SK-N-MC (cell line): ENCODE measurements around the gene SKOR1.

Experiments used
- DNase-seq: peaks from one replicate; pipeline ENCODE4 v3.0.0-alpha.2; 2011; ENCODE audit warnings: low read depth, low spot score
- H3K27ac ChIP-seq: fragments of 200-600 bp; sonication (generic); 2 replicates; pipeline ENCODE4 v1.5.1; 2016; ENCODE audit warnings: mixed run types
- H3K36me3 ChIP-seq: fragments of 200-600 bp; sonication (generic); 2 replicates; pipeline ENCODE4 v1.6.1; 2017; ENCODE audit warnings: antibody characterized with exemption, low read length, mixed read lengths; ENCODE audit not compliant: insufficient read depth
- H3K4me3 ChIP-seq: fragments of 200-600 bp; sonication (generic); 2 replicates; pipeline ENCODE4 v1.5.1; 2016
- H3K9ac ChIP-seq: fragments of 200-600 bp; sonication (generic); 2 replicates; pipeline ENCODE4 v1.8.0; 2017; ENCODE audit warnings: mixed run types, mixed read lengths; ENCODE audit not compliant: insufficient read length
- H3K9me3 ChIP-seq: fragments of 200-600 bp; sonication (generic); 2 replicates; pipeline ENCODE4 v1.6.1; 2017; ENCODE audit warnings: low read depth, mild to moderate bottlenecking, antibody characterized with exemption, low read length, moderate library complexity, mixed read lengths
- EZH2 ChIP-seq: fragments of 200-600 bp; sonication (generic); IDR thresholded peaks from one replicate; pipeline ENCODE4 v1.6.1; 2017; ENCODE audit warnings: antibody characterized with exemption
- FOXP2 ChIP-seq: optimal IDR thresholded peaks from 2 replicates; pipeline ENCODE3; 2011; ENCODE audit warnings: mild to moderate bottlenecking, moderate library complexity; ENCODE audit not compliant: insufficient read depth; ENCODE audit errors: extremely low read length, control extremely low read depth
- POLR2AphosphoS5 ChIP-seq: IDR thresholded peaks from 2 replicates; pipeline ENCODE4 v1.6.1; 2012; ENCODE audit warnings: mild to moderate bottlenecking, low read depth, low read length, borderline replicate concordance

SKOR1 gene

GRCh38 chr15:67839929-67840748 lies 14.8 kb downstream of the SKOR1 start, which contains the start of gene RNU6-1:
RNU6-1 (minus strand) TSS chr15:67840045.
- TF ChIP-seq POLR2AphosphoS5 (peak; percentile 94), EZH2 (no peak)
- Histone ChIP-seq H3K9me3 (no peaks in the 10 kb centered on the region), H3K9ac (peak within 1 kb of the TSS; percentile 82), H3K4me3 (peak within 1 kb of the TSS; percentile 92), H3K36me3 (no peaks in the 10 kb centered on the region), H3K27ac (peak within 1 kb of the TSS; percentile 89)
- peak; percentile 93 for DNase-seq

GRCh38 chr15:67840749-67841512 lies 15.6 kb downstream of the SKOR1 start:
- DNase-seq: no peak
- TF ChIP-seq FOXP2 (no peak), EZH2 (no peak), POLR2AphosphoS5 (no peak)
- Histone ChIP-seq H3K4me3 (peak overlapping the region; percentile 92), H3K9me3 (no peaks in the 10 kb centered on the region), H3K9ac (peak overlapping the region; percentile 82), H3K36me3 (no peaks in the 10 kb centered on the region), H3K27ac (peak overlapping the region; percentile 89)

- no peak overlapping the region for H3K27ac ChIP-seq
- DNase-seq: no peak
- no peak overlapping the region for H3K9ac ChIP-seq
- no peak for TF ChIP-seq POLR2AphosphoS5
- no peak for TF ChIP-seq EZH2
- no peak for TF ChIP-seq FOXP2
- H3K4me3 ChIP-seq: peak overlapping the region; percentile 92
- H3K36me3 ChIP-seq: no peaks in the 10 kb centered on the region
- no peaks in the 10 kb centered on the region for H3K9me3 ChIP-seq
These were observed 16.1 kb downstream of the SKOR1 start for GRCh38 chr15:67841513-67841762.

- no peak overlapping the region for H3K4me3 ChIP-seq
- DNase-seq: no peak
- TF ChIP-seq EZH2 (no peak), POLR2AphosphoS5 (no peak), FOXP2 (no peak)
- no peaks in the 10 kb centered on the region for H3K9me3 ChIP-seq
- H3K27ac ChIP-seq: no peak overlapping the region
- H3K9ac ChIP-seq: no peak overlapping the region
- H3K36me3 ChIP-seq: no peaks in the 10 kb centered on the region
These were observed 17.8 kb downstream of the SKOR1 start for GRCh38 chr15:67843092-67843501.

- no peak overlapping the region for H3K4me3 ChIP-seq
- no peak overlapping the region for H3K9ac ChIP-seq
- H3K9me3 ChIP-seq: no peaks in the 10 kb centered on the region
- H3K27ac ChIP-seq: no peak overlapping the region
- DNase-seq: no peak
- TF ChIP-seq POLR2AphosphoS5: no peak
- TF ChIP-seq FOXP2: no peak
- no peak for TF ChIP-seq EZH2
- H3K36me3 ChIP-seq: no peaks in the 10 kb centered on the region
These were observed 18.5 kb downstream of the SKOR1 start for GRCh38 chr15:67843571-67844387.

GRCh38 chr15:67845974-67846373 lies 20.7 kb downstream of the SKOR1 start:
- no peaks in the 10 kb centered on the region for H3K36me3 ChIP-seq
- TF ChIP-seq EZH2 (no peak), FOXP2 (no peak), POLR2AphosphoS5 (no peak)

GRCh38 chr15:67849538-67849937 lies 24.2 kb downstream of the SKOR1 start:
- DNase-seq: no peak
- Histone ChIP-seq H3K4me3 (no peak overlapping the region), H3K36me3 (no peaks in the 10 kb centered on the region), H3K27ac (no peak overlapping the region), H3K9ac (no peak overlapping the region), H3K9me3 (no peaks in the 10 kb centered on the region)
- TF ChIP-seq POLR2AphosphoS5 (no peak), FOXP2 (no peak), EZH2 (no peak)

More at GRCh38 chr15:67845974-67846373, 20.7 kb downstream of the SKOR1 start:
- H3K27ac ChIP-seq: no peak overlapping the region
- no peaks in the 10 kb centered on the region for H3K9me3 ChIP-seq
- no peak overlapping the region for H3K9ac ChIP-seq
- DNase-seq: no peak
- no peak overlapping the region for H3K4me3 ChIP-seq

- TF ChIP-seq POLR2AphosphoS5: no peak
- no peak for TF ChIP-seq FOXP2
- TF ChIP-seq EZH2: no peak
- Histone ChIP-seq H3K9me3 (no peaks in the 10 kb centered on the region), H3K36me3 (no peaks in the 10 kb centered on the region), H3K27ac (no peak overlapping the region), H3K4me3 (no peak overlapping the region), H3K9ac (no peak overlapping the region)
- DNase-seq: no peak
These were observed 25.0 kb downstream of the SKOR1 start for GRCh38 chr15:67850336-67850735.
